ENCODE data around the gene CGRRF1.

CGRRF1 gene

DNA sequence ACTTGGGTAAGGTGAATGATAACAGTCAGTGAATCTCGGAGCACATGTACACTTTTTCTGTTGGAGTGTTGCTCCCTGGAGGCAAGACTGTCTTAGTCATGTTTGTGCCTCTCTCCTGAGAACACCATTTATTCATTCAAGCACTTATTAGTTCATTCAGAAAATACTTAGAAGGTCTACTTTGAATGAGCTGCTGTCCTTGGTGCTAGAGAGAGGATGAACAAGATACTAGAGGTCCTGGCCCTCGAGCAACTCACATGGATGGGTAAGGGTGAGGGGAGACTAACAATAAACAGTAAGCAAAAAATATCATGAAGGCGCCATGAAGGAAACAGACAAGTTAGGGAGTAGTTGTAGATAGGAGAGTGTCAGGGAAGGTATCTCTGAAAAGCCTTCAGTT is 40.2 kb downstream of the CGRRF1 start:
- DNase-seq: no peak

DNA sequence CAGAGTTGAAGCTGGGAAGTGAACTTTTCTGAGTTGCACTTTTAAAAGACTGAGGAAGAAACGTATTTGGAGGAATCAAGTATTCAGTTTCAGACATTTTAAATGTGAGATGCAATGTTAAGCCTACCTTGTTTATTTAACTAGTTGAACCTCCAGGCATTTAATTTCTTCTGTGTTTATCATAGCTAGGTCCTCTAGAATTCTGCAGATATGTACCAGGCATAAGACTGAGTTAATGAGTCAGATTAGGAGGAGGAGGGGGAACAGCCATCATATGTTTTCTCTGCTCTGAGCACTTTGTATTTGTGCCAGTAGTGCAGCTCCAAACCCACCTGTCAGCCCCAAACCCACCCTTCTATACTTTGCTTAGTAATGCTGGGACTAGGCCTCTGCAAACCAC is 40.8 kb downstream of the CGRRF1 start:
- no peak for DNase-seq

DNA sequence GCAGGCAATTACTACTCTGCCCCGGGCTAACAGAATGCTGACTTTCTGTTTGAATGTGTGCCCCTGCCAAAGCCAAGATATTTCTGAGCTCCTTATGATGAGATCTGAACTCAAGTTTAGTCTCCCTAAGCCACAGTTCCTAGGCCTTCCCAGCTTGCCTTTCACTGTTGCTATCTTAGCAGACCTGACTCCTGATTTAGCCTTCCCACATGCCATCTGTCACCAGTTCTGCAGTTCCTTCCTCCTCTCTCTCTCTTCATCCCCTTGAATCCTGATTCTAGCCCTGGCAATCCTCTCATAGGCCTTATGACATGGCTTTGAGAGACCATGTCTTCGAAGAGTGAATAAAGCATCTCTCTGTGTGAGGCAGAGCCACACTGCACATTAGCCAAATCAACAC is 44.7 kb downstream of the CGRRF1 start:
- DNase-seq: no peak

DNA sequence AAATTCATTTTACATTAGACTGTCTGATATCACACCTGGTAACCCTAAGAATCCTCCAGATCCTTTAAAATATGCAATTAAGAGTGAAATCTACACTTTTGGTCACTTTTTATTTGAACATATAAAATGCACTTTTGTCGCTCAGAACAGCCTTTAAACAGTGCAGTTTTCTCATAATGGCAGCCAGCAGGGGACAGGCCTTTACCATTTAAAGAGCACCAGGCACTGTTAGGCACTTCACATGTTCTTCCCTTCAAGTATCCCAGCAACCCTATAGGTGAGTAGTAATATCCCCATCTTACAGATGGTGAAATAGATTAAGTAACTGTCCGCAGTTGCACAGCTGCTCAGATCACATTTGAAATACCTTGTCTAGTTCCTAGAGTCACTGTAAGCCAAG is 45.9 kb downstream of the CGRRF1 start:
- DNase-seq: no peak

DNA sequence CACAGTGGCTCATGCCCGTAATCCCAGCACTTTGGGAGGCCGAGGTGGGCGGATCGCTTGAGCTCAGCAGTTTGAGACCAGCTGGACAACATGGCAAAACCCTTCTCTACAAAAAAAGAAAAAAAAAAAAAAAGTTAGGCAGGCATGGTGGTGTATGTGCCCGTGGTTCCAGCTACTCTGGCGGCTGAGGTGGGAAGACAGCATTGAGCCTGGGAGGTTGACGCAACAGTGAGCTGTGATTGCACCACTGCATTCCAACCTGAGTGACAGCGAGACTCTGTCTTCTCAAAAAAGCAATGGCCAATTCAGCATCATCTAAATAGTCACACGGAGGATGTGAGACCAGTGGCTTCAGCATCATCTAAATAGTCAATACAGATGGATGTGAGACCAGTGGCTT is 46.8 kb downstream of the CGRRF1 start:
- DNase-seq: no peak

DNA sequence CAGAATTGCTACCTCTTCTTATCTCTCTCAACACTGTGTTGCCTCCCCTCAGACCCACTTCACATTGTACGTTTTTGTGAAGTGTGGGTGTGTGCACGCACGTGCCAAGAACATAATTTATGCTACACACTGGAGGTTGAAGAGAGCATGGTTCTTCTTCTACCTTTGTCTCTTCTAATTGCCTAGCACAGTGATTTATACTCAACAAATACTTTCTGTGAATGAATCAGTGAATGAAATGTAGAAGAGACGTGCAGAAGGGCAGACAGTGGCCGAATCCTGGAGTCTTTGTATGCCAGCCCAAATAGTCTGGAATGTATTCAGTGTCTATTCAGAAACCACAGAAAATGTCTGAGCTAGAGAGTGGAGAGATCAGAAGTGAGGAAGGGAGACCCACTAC is 52.6 kb downstream of the CGRRF1 start:
- no peak for DNase-seq

DNA sequence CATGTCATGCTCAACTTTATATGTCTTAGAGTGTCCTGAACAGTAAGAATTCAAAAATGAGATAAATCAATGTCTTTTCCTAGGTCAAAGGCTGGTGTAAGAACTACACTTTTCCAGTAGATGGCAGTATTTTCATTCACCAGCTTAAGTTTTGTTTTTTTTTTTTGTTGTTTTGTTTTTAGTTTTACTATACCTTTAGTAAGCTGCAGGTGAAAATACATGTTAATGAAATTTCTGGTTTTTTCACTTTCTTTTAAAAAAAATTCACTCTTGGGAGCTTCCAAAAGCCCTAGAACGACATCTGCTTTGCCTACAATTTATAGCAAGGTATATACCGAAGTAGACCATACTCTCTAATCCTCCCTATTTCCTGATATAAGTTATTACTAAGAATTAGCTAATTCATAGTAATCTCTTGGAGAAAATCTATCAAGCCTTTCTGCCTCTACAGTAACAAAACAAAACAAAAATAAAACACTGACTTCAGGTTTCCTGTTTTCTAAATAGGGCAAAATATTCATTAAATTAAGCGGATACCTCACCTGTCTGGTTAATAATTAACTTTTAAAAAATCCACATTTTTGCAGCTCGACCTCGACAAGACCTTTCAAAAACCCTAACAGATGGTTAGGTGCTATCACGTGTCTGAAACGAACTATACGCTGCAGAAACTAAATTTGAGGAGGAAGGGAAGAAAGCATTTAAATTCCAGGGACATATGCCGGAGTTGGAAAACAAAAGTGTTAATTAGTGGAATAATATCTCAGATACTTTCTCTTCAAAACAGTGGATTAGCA is 54.6 kb downstream of the CGRRF1 start:
- peak; percentile 44 for DNase-seq

DNA sequence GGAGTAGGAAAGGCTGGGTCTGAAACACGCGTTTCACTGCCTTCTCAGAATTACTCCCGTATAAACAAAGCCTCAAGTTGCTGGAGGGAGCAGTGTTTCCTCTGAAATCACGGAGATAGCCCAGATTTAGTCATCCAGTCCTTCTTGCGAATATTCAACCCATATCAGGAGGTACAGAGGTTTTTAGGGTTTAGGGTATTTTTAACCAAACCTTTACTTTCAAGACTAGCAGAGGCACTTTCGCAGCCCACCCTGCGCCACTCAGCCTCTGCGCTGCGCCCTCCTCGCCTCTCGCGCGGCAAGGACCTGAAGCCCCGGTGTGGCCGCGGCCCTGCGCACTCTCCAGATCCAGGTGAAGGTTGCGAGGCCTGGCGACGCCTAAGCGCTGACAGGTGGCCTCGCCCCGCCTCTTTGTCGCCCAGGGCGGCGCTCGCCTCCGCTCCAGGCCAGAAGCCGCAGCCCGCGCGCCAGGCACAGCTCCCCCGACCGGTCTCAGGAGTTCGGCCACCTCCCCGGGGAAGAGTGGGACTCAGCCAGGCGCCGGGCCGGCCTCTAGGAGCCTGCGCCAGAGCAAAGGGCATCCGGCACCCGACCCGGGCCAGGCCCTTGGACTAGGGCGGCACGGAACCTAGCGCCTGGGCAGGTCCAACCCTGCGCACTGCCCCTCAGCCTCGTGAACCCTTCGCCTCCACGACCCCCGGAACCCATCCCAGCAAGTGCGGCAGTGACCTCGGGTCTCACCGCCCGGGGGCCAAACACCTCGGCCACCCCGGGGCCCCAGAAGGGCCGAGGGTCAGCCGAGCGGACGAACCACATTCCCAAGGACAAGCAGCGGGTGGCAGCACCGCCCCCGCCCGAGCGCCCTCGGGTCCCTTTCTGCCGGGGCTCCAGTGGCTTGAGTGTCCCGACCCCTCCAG is 55.4 kb downstream of the CGRRF1 start:
- DNase-seq: peak; percentile 66

DNA sequence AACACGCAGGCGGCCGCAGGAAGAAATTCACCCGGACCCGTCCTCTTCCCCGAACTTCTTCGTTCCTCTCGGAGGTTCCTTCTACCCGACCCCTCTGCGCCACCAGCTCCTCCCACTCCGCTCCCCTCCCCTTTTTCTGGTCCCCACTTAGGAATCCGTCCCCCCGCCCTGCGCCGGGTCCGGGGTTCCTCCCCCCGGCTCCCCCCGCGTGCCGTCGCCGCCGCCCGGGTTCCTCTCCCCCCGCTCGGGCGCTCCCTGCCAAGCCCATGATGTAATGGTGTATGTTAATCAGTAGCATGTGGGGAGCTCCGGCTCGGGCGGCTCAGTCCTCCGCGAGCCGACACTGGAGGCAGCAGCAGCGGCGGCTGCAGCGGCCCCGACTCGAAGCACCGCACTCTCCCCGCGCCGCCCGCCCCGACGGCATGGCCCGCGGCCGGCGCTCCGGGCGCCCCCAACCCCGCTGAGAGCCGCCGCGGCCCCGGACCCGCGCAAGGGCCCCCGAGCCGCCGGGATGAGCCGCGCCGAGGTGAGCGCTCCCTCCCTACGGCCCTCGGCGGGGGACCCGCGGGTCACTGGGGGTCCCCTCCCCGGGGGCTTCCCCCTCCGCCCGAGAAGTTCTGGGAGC is 56.2 kb downstream of the CGRRF1 start:
- DNase-seq: peak; percentile 79

DNA sequence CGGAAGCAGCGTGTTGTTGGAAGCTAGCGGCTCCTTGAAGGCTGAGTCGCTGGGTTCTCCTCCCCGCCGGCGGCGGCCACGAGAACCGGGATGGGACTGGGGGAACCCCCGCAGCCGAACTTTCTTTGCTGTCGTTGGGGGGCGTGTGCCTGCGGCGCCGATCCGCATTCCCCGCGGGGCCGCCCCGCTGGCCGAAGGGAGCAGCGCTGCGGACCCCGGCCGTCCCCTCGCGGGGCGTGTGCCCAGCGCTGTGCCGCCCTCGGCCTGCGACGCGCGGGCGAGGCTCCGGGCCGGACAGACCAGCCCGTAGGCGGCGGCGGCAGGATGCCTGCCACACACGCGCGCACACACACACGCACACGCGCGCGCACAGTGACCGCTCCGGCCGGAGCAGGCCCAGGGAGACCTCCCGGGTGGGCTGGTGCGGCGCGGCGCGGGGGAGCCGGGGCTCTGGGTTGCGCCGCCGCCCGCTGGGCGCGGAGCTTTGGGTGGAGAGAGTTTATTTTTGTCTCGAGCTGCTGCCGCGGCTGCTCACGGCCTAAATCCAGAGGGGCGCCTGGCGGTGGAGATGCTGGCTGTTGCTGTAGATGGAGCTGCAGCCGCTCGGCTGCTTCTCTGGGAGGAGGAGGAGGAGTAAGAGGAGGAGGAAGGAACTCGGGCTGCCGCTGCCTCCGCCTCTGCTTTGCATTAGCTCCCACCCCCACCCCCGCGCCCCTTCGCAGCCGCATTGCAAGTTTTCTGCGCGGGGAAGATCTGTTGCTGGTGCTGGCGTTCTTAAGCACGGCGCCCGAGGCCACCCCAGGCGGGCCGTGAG is 56.9 kb downstream of the CGRRF1 start, which contains the start of gene SAMD4A:
SAMD4A (plus strand) TSS at position 719 of the 814 bp plus-strand sequence. CDS start 789 bp downstream, outside the sequence.
- DNase-seq: peak; percentile 72

DNA sequence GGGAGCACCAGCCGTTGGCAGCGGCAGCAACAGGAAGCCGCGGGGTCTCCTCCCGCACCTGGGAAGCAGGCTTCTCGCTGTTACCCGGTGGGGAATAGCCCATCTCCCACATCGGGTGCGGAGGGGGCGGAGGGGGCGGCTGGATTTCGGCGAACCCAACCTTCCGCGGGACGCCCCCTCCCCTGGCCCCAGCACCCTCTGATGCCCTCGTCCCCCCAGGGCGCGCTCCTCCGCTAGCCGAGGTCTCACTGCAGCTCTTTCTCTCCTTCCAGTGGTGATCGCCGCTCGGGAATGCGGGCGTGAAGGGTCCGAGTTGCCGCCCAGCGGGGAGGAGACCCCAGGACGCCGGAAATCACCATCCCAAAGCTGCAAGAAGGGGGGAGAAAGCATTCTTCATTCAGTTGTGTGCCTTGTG is 57.5 kb downstream of the CGRRF1 start:
- DNase-seq: no peak

DNA sequence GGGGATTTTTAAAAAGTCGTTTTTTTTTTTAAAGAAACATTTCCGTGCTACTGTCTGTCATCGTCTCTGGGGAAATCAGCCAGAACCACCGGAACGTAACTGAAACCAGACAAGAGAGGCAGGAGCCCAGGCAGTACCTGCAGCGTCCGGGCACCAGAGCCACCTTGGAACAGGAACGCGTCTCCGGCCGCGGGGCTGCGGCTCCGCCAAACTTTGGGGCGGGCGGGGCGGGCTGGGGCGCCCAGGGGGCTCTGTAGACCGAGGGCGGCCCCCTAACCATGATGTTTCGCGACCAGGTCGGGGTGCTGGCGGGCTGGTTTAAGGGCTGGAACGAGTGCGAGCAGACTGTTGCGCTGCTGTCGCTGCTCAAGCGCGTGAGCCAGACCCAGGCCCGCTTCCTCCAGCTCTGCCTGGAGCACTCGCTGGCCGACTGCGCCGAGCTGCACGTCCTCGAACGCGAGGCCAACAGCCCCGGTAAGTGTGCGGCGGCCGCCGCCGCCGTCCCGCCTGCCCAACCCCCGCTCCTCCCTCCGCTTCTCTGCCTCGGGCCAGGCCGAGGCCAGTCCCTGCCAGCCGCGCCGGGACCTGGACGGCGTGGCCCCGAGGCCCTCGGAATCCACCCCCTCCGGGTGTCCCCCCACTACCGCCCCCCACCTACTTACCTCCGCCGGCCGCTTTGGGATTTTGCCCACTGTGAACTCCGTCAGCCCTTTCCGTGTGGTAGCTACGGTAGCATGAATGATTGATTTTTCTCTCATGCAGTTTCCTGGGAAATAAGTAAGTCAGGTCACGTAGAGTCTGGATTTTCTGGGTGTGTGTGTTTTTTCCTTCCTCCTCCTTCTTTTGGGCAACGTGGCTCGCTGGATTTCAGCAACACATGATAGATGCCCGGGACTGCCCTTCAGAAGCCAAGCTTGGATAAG is 58.2 kb downstream of the CGRRF1 start:
- peak; percentile 53 for DNase-seq

DNA sequence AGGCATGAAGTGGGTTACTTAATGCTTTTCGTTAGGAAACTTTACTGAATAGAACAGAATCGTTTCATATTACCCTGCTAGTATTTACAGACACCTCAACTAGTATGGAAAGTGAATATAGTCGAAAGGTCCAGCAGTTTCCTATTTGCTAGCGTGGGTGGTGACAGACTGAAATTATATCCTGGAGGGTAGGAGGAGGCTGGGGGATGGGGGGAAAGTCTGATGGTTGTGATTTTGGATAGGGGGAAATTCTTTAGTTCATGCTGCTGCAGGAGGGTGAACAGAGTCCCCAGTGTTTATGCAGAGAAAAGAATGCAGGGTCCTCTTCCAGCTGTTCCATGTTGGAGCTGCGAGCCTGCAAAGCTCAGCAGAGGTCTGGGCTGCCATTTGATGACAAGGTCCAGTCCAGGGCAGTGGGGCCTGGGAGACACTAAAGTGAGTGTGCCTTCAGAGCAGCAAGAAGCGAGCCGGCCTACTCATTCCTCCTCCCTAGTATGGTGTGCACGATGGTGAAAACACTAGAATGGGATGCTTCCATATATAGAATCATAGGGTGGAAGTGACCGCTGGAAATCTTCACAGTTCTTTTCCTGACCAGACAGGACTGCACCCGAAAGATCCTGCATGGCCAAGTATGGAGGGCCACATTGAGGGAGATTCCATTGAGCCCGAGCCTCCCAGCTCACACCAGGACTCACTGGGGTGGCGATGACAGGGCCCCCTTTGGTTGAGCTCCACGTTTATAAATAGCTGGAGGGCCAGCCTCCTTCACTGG is 59.3 kb downstream of the CGRRF1 start:
- DNase-seq: no peak

DNA sequence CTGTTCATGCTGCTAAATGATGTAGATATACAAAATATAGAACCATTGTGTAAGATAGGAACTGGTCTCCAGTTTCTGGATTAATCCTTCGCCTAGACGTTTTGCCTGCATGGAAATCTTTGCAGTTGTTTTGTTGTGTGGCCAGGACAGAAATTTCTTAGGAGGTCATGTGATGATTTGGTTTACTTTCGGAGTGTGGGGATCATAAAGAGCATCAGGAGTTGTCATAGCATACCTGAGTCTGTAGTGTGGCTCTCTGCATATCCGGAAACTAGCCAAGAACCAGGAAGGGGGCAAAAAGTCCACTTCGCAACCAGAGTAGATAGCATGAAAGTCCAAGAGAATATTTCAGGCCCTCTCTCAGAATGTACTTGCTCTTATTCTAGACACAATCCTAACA is 60.3 kb downstream of the CGRRF1 start:
- no peak for DNase-seq

DNA sequence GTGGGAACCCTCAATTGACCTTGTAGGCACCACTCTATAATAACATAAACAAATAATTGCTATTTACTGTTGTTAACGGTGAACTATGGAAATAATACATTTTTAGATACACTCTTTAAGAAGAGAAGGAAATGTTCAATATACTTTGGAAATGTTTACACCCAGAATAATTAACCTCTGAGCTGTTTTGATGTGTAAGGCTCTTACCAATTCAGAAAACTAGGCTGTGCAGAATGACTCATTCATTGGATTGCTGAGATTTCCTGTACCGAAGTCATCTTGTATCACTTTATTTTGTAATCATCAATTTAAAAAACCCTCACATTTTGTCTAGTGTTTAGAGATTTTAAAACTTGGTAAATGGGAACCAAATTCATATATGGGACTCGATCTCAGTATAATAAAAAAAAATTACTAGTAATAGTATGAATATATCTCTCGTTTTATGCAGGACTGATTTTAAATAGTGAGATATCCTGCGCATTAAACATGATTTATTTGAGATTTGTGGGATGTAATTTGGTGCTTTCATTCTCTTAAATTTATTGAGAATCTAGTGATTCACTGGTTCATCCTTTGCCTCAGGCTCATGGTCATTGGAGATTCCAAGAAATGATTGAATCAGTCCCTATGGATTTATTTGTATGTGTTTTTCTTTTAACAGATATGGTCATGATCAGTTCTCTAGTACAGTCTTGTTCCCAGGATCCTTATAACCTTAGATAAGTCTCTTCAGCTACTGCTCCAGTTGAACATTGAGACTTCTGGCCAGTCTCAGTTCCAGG is 61.1 kb downstream of the CGRRF1 start:
- DNase-seq: peak; percentile 50

DNA sequence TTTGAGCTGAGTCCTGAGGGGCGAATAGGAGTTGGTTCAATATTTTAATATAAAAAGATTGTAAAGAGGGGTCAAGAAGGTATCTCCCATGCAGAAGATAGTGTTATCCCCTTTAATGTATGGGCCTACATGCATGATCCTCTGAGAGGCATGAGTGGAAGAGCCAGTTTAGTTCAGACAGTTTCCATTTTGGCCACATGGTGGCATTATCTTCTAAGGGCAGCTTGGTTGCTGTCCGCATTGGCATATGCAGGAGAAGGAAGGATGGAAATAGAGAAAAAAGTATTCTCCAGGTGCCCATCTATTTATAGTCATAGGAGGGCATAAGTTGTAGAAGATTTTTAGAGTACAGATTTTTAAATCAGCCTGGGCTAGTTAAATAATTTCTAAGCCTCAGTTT is 62.6 kb downstream of the CGRRF1 start:
- DNase-seq: peak; percentile 53

DNA sequence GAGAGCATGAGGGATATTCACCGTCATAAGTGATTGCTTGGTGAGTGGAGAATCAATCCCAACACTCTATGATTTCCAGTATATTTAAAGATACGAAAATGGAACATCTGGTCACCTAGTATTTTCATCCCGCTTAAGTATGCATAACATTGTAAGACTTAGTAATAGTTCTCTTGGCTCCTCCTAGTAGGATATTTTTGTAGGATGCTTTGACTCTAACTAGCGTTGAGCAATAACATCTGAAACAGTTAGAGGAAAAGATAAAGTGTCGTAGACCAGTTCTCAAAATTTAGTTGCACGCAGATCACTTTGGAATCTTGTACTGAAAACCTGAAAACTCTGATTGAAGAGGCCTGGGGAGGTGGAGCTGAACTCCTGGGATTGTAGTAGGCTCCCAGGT is 64.8 kb downstream of the CGRRF1 start:
- no peak for DNase-seq

DNA sequence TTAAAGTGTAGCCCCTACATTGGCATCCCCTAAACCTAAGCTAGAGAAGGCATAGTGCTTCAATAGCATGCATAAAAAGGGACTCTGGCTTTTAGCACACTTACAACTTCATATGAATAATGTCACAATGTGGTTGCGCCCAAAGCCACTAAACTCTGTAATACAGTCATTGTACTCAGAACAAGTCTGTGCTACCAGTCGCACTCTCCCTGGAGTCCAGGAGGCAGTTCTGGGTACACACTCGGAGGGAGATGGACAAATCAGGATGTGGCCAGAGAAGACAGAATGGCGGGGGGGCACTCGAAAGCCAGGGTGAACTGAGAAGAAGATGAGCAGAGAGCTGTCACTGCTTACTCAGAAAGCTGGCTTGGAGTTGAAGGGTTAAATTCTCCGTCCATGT is 67.8 kb downstream of the CGRRF1 start:
- DNase-seq: peak; percentile 15

DNA sequence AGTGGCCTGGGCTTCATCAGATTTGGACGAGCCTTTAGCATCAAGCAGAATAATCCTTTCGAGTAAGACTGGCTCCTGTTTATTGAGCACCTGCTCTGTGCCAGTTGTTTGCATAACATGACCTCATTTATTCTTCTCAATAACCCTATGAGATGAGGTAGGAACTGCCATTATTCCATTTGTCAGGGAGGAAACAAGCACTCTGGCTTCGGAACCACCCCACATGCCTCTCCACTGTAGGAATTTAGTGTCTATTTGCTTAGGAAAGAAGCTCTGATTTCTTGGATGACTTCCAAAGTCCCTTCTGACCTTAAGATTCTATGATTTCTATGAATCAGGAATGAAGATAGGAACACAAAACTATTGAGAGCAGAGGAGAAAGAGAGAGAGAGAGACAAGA is 68.3 kb downstream of the CGRRF1 start:
- no peak for DNase-seq

DNA sequence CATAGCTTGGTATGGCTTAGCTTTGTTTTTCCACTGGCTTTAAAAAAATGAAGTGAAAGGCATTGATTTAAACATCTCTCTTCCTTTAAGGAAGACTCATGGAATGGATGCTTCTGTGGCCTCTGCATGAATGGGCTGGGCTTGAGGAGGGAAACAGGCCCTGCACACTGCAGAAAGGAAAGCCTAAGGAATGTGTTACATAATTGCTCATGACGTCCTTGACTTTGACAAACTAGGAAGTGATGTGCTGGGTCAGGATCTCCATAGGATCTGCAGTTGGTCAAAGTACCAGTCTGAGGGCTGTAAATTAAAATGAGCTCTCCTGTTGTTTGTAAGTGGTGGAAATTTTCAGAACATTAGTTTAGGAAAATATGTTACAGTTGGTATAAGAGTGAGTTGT is 69.9 kb downstream of the CGRRF1 start:
- DNase-seq: no peak
